ENCODE measurements around the gene PIKFYVE. TPM values are rescaled to one million over a fixed set of nuclear protein-coding genes. Genes with fewer than 3 reads are reported as not detected.

PIKFYVE gene
- total RNA-seq, 4 donors from 2014 or later, result 35.3 to 48.0 (median 39.9) TPM

DNA sequence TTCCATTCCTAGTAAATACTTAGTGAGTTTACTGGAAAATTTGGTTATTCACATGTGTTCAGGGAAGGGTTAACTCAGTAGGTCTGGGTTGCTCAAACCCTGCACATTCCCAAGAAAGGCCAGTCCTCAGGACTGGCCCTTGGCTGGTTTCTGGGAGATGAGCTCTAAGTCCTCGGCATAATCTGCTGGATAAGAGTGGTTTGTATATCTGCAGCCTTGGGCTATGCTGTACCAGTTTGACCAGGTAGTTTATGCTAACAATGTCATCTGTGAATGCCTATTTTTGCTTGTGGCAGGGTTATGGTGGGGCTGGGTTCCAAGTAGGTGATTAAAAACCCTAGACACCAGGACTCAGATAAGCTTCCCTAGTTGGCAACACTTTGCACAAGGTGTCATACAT, 133.1 kb downstream of the PIKFYVE start:
- no peak for DNase-seq (ENCODE audit: low spot score in 2 of 2)
- no peaks in the 10 kb centered on the region for H3K27me3 ChIP-seq
- no peaks in the 10 kb centered on the region for H3K4me1 ChIP-seq
- H3K36me3 ChIP-seq, result no peaks in the 10 kb centered on the region
- WGBS, 2 donors, result 64 to 65% methylated on average over 1 of the region's 1 CpG
- H3K27ac ChIP-seq, result no peak overlapping the region
- TF ChIP-seq POLR2A (IDR thresholded peaks at IDR 0.05) (no peak), EP300 (IDR thresholded peaks at IDR 0.05) (no peak)
- TF ChIP-seq, protein P1, sequence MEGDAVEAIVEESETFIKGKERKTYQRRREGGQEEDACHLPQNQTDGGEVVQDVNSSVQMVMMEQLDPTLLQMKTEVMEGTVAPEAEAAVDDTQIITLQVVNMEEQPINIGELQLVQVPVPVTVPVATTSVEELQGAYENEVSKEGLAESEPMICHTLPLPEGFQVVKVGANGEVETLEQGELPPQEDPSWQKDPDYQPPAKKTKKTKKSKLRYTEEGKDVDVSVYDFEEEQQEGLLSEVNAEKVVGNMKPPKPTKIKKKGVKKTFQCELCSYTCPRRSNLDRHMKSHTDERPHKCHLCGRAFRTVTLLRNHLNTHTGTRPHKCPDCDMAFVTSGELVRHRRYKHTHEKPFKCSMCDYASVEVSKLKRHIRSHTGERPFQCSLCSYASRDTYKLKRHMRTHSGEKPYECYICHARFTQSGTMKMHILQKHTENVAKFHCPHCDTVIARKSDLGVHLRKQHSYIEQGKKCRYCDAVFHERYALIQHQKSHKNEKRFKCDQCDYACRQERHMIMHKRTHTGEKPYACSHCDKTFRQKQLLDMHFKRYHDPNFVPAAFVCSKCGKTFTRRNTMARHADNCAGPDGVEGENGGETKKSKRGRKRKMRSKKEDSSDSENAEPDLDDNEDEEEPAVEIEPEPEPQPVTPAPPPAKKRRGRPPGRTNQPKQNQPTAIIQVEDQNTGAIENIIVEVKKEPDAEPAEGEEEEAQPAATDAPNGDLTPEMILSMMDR (IDR thresholded peaks at IDR 0.05), result no peak
- peaks cover 0 to 15% (median 0%) of the 10 kb centered on the region in 4 donors for H3K9me3 ChIP-seq
- no peak overlapping the region for H3K4me3 ChIP-seq

DNA sequence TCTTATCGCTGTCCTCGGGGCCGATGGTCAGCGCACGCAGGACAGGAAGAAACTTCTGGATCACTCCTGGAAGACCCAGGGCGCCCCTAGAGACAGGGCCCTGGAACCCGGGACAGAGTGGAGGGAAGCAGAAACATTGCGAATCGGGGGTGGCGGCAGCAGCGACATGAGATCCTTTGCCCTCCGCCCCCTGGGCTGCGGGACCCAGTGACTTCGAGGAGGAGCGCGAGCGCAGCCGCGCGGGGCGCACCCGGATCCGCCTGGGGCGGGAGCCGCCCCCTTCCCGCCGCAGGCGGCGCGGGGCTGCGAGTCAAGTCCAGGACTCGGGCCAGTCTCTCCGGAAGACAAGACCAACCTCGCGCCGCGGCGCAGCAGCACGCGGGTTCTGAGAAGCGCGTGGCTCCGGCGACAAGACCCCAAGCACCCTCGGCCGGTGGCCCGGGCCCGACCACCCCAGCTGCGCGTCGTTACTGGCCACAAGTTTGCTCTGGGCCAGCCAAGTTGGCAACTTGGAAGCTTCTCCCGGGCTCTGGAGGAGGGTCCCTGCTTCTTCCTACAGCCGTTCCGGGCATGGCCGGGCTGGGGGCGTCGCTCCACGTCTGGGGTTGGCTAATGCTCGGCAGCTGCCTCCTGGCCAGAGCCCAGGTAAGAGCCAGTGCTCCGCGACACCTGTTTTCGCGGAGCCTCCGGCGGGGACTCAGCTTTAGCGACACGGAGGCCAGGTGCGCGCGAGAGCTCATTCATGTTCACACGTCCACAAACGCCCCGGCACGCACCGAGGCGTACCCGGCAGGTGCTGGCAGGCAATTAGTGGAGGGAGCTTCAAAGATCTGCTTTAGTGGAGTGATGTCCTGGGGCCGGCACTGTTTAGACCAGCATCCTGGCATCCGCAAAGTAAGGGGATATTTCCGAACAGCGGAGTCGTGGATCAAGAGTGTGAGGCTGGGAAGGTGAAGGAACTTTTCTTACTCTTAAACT, 140.7 kb downstream of the PIKFYVE start, which contains the start of gene PTH2R:
Gene PTH2R, plus strand, starts transcription at position 319 of the 978 bp plus-strand sequence. Its CDS starts 252 bp downstream, at position 571.
- H3K36me3 ChIP-seq, result no peaks in the 10 kb centered on the region
- no peak for DNase-seq (ENCODE audit: low spot score in 2 of 2)
- H3K4me3 ChIP-seq, result peak within 1 kb of the TSS; percentile 0 to 47 (median 10)
- peaks cover 0 to 10% (median 4%) of the 10 kb centered on the region in 4 donors for H3K4me1 ChIP-seq
- peaks cover 0 to 34% of the 10 kb centered on the region in 2 donors for H3K27me3 ChIP-seq
- TF ChIP-seq, protein P1 (IDR thresholded peaks at IDR 0.05), result no peak
- TF ChIP-seq POLR2A (IDR thresholded peaks at IDR 0.05) (no peak), EP300 (IDR thresholded peaks at IDR 0.05) (no peak)
- 6 to 8% methylated on average over 34 to 76 of the region's 82 CpGs for WGBS, 2 donors
- H3K27ac ChIP-seq, result no peak within 1 kb of the TSS
- H3K9me3 ChIP-seq, result no peaks in the 10 kb centered on the region

DNA sequence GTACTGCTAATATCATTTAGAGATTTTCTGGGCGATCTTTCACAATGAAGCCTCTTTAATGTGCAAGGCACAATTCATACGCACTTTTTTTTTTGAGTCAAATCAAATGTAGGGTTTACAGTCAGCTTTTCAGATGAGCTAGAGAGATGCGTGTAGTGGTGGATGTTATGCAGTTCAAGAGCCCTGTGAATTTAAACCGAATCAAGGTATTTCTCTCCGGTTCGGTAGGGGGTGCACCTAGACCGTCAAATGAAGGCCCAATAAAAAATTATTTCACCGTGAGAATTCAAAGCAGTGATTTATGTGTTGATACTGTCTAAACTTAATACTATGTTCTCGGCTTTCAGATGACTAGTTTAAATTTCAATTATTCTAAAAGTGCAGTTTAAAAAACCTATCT, 141.6 kb downstream of the PIKFYVE start:
- Histone ChIP-seq H3K4me3 (no peak overlapping the region), H3K27ac (no peak overlapping the region), H3K4me1 (peaks cover 0 to 10% (median 4%) of the 10 kb centered on the region in 4 donors), H3K36me3 (no peaks in the 10 kb centered on the region), H3K9me3 (no peaks in the 10 kb centered on the region), H3K27me3 (peaks cover 0 to 34% of the 10 kb centered on the region in 2 donors)
- WGBS, 2 donors, result 16% methylated on average over 9 of the region's 9 CpGs
- no peak for TF ChIP-seq EP300 (IDR thresholded peaks at IDR 0.05)
- TF ChIP-seq, protein P1 (IDR thresholded peaks at IDR 0.05), result peak in 1 of 5 experiments; percentile 24
- DNase-seq (ENCODE audit: low spot score in 2 of 2), result no peak

Other genes with a start within 250 kb of the PIKFYVE start
- gene PLEKHM3, start 240.7 kb upstream of the PIKFYVE start, total RNA-seq, result 10 to 100 TPM; 22.0 to 29.1 (median 25.0) TPM
- gene CRYGD, start 141.7 kb upstream of the PIKFYVE start, total RNA-seq, result not detected
- gene CRYGC, start 136.4 kb upstream of the PIKFYVE start, total RNA-seq, result not detected
- not detected for gene CRYGB, start 120.1 kb upstream of the PIKFYVE start, total RNA-seq
- gene CRYGA, start 102.7 kb upstream of the PIKFYVE start, total RNA-seq, result not detected
- not detected for gene C2orf80, start 76.2 kb upstream of the PIKFYVE start, total RNA-seq
- 10 to 100 TPM; 45.7 to 68.6 (median 57.7) TPM for gene IDH1, start 11.2 kb upstream of the PIKFYVE start, total RNA-seq
- not detected for gene PTH2R, start 140.5 kb downstream of the PIKFYVE start, total RNA-seq

Measured in tibial nerve (tissue), 4 donors.